K562 (cell line): ENCODE results near the gene DISC1. TPM values are rescaled to one million over a fixed set of nuclear protein-coding genes. Genes with fewer than 3 reads are reported as not detected.

ENCODE experiments used
- ATAC-seq: fragments of 200-7000 bp; cut with Tn5 transposase; 3 replicates; pipeline ENCODE4 v1.9.1; 2020; ENCODE audit warnings: moderate library complexity
- BruUV-seq: library from RNA; stranded (reverse); fragments of 400-500 nt; replicated peaks from 2 replicates; lab custom pipeline; 2021; lab: Mats Ljungman, UMichigan
- CTCF ChIA-PET: fragments of 300-600 bp; formaldehyde crosslinking; extraction: SDS; loops from one replicate; lab custom pipeline; 2021; ENCODE audit warnings: low intra/inter-chr PET ratio; lab: Yijun Ruan, JAX
- POLR2A ChIA-PET: fragments of 300-600, 350-650 bp; sonication (Branson Sonifier 250); formaldehyde crosslinking; extraction: SDS; loops from one replicate; lab custom pipeline; 2021; ENCODE audit warnings: antibody characterized with exemption, inconsistent platforms; lab: Yijun Ruan, JAX
- DNase-seq, 4 experiments: peaks; one replicate each; pipeline versions ENCODE4 v3.0.0 to v3.0.0-alpha.2; 2011 to 2018; ENCODE audit warnings: low spot score in 3 of 4, mixed read lengths in 3 of 4; ENCODE audit errors: extremely low read depth in 1 of 4
- FAIRE-seq: peaks from 2 replicates; lab custom pipeline; 2011; peaks lifted over from hg19 to GRCh38; lab: Jason Lieb, UNC
- H2AFZ ChIP-seq: 2 replicates; pipeline ENCODE4 v1.6.0; 2011; ENCODE audit warnings: low read depth, low read length, control low read depth, inconsistent platforms
- H3K27ac ChIP-seq: fragments of 200-600 bp; 3 replicates; pipeline ENCODE4 v1.8.0; 2011; ENCODE audit warnings: low read depth, mild to moderate bottlenecking, control low read depth, inconsistent platforms, low read length, moderate library complexity, mixed read lengths; ENCODE audit errors: extremely low read depth
- H3K27me3 ChIP-seq, 2 experiments: fragments of 300-600 bp in 1 of 2; 2 replicates in 1 of 2; 3 replicates in 1 of 2; pipeline versions ENCODE4 v1.6.0 to v1.8.0; 2011; ENCODE audit warnings: inconsistent platforms in 2 of 2, low read length in 2 of 2, mild to moderate bottlenecking in 1 of 2, mixed read lengths in 1 of 2, moderate library complexity in 1 of 2; ENCODE audit not compliant: control insufficient read depth in 2 of 2, insufficient read depth in 2 of 2
- H3K36me3 ChIP-seq: fragments of 300-600 bp; 3 replicates; pipeline ENCODE4 v1.8.0; 2011; ENCODE audit warnings: mild to moderate bottlenecking, low read length, inconsistent platforms; ENCODE audit not compliant: control insufficient read depth, insufficient read depth
- H3K4me1 ChIP-seq, 2 experiments: fragments of 200-600 bp in 1 of 2; replicated peaks in 1 of 2; 2 replicates in 1 of 2; 3 replicates in 1 of 2; pipeline versions ENCODE4 v1.5.1 to v1.8.0; 2011; ENCODE audit warnings: inconsistent platforms in 2 of 2, low read length in 2 of 2, mild to moderate bottlenecking in 1 of 2, mixed read lengths in 1 of 2, moderate library complexity in 1 of 2; ENCODE audit not compliant: control insufficient read depth in 2 of 2, insufficient read depth in 2 of 2
- H3K4me2 ChIP-seq: 2 replicates; pipeline ENCODE4 v1.6.1; 2011; ENCODE audit warnings: low read length, control low read depth, inconsistent platforms, mixed read lengths; ENCODE audit not compliant: insufficient read depth
- H3K4me3 ChIP-seq: fragments of 200-600 bp; sonication (generic), shearing (Covaris generic); 2 replicates; pipeline ENCODE4 v1.5.1; 2016; ENCODE audit warnings: control low read depth, inconsistent platforms
- H3K79me2 ChIP-seq: fragments of 200-600 bp; 3 replicates; pipeline ENCODE4 v1.8.0; 2011; ENCODE audit warnings: low read length, inconsistent platforms; ENCODE audit not compliant: control insufficient read depth, insufficient read depth
- H3K9ac ChIP-seq, 2 experiments: 2 replicates each; pipeline versions ENCODE4 v1.6.0 to v1.6.1; 2011; ENCODE audit warnings: low read depth in 2 of 2, low read length in 2 of 2, control low read depth in 1 of 2, inconsistent platforms in 1 of 2, mild to moderate bottlenecking in 1 of 2, mixed read lengths in 1 of 2; ENCODE audit not compliant: insufficient read depth in 1 of 2
- H3K9me1 ChIP-seq: one replicate; pipeline ENCODE4 v1.6.0; 2011; ENCODE audit warnings: inconsistent platforms, mild to moderate bottlenecking, low read length, moderate library complexity; ENCODE audit not compliant: control insufficient read depth, insufficient read depth
- H3K9me3 ChIP-seq: replicated peaks from 2 replicates; pipeline ENCODE4 v1.5.1; 2011; ENCODE audit warnings: low read depth, low read length, inconsistent platforms; ENCODE audit not compliant: control insufficient read depth, insufficient read depth
- H4K20me1 ChIP-seq: replicated peaks from 2 replicates; pipeline ENCODE4 v1.6.1; 2011; ENCODE audit warnings: low read length, inconsistent platforms, mixed read lengths; ENCODE audit not compliant: control insufficient read depth, insufficient read depth
- ARNT ChIP-seq, 2 experiments: fragments of 450-650 bp; IDR thresholded peaks; 2 replicates each; pipeline ENCODE4 v1.6.1; 2016; ENCODE audit warnings: mild to moderate bottlenecking in 1 of 2
- ATF7 ChIP-seq: fragments of 450-650 bp; IDR thresholded peaks from 2 replicates; pipeline ENCODE4 v1.7.1; 2014; ENCODE audit warnings: mild to moderate bottlenecking, moderate library complexity
- EWSR1 ChIP-seq: fragments of 450-650 bp; IDR thresholded peaks from 2 replicates; pipeline ENCODE4 v1.6.1; 2018; ENCODE audit warnings: borderline replicate concordance, mild to moderate bottlenecking, low read depth, moderate library complexity; ENCODE audit not compliant: partially characterized antibody
- ILK ChIP-seq: fragments of 450-650 bp; IDR thresholded peaks from 2 replicates; pipeline ENCODE4 v1.6.1; 2016; ENCODE audit warnings: missing genetic modification characterization, low read depth, mild to moderate bottlenecking, missing compliant biosample characterization, moderate library complexity, borderline replicate concordance
- MEIS2 ChIP-seq: fragments of 450-650 bp; IDR thresholded peaks from 2 replicates; pipeline ENCODE4 v1.6.1; 2014; ENCODE audit warnings: mild to moderate bottlenecking; ENCODE audit not compliant: partially characterized antibody
- MTA2 ChIP-seq: fragments of 450-650 bp; IDR thresholded peaks from 2 replicates; pipeline ENCODE4 v1.6.1; 2016; ENCODE audit warnings: low read depth
- SREBF2 ChIP-seq: sonication (generic); formaldehyde crosslinking; IDR thresholded peaks from 2 replicates; pipeline ENCODE4 v1.4.0; 2020; ENCODE audit warnings: mild to moderate bottlenecking, missing genetic modification reagents
- ZNF134 ChIP-seq: fragments of 250-450 bp; sonication (Bioruptor Pico); conservative IDR thresholded peaks from 2 replicates; pipeline ENCODE4 v1.4.0; 2020
- ZNF197 ChIP-seq: fragments of 200-800 bp; sonication (Bioruptor generic); IDR thresholded peaks from 2 replicates; pipeline ENCODE4 v1.6.1; 2016; ENCODE audit warnings: low read depth, missing genetic modification characterization, missing compliant biosample characterization
- WGBS: fragments of 100-300 bp; shearing (Covaris generic); methylation state at CpG from one replicate; pipeline ENCODE4 v1.1.6; 2016; ENCODE audit warnings: low coverage, mixed read lengths; ENCODE audit not compliant: insufficient coverage; ENCODE audit errors: missing lambda C conversion rate; 5-methylcytosine and 5-hydroxymethylcytosine counted together
- in situ Hi-C: fragments of 300-500 bp; cut with MboI; formaldehyde crosslinking; loops from 4 replicates; pipeline ENCODE4 v1.15.0; 2018; ENCODE audit warnings: inconsistent platforms, mixed read lengths
- intact Hi-C: fragments of 100-400 bp; cut with micrococcal nuclease; formaldehyde crosslinking; loops from 2 replicates; pipeline ENCODE4 v1.14.2; 2022
- polyA plus RNA-seq, 8 experiments: library from polyadenylated mRNA; depleted of rRNA in 4 of 8; stranded (reverse) in 5 of 8; unstranded in 3 of 8; fragments of >200 nt; fragmentation: Nextera tagmentation in 2 of 8; fragmentation: Illumina TruSeq in 1 of 8; extraction: Ambion mirVana in 2 of 8; extraction: Trizol in 1 of 8; gene quantifications; 2 replicates each; pipeline versions ENCODE4 v1.2.1 to v1.2.3, GENCODE V29; 2011 to 2014; ENCODE audit warnings: inconsistent platforms in 1 of 8, missing spikeins in 1 of 8
- total RNA-seq, 7 experiments: library from RNA; depleted of rRNA in 6 of 7; stranded (reverse); fragments of >200 nt in 6 of 7; fragmentation: Illumina TruSeq in 2 of 7; extraction: Trizol in 2 of 7; gene quantifications; 2 replicates each; pipeline versions ENCODE4 v1.2.1 to v1.2.3, GENCODE V29; 2011 to 2021; ENCODE audit warnings: low replicate concordance in 1 of 7
- TF ChIP-seq, protein P1 (sequence below), 2 experiments: fragments of 200-800 bp in 1 of 2; sonication (Bioruptor generic) in 1 of 2; sonication (generic) in 1 of 2; formaldehyde crosslinking in 1 of 2; IDR thresholded peaks in 1 of 2; conservative IDR thresholded peaks in 1 of 2; 2 replicates each; pipeline versions ENCODE4 v1.5.0 to v1.6.1; 2016 to 2020; ENCODE audit warnings: missing compliant biosample characterization in 1 of 2, missing genetic modification characterization in 1 of 2, missing genetic modification reagents in 1 of 2

DISC1 gene
- total and polyA plus RNA-seq, 9 of the 15 experiments (the other 6 are each of a cell fraction or from before 2014, with no cell fraction given): 0.01 to 0.11 (median 0.08) TPM; not detected in 1

GRCh38 chr1:231919886-231920285 lies 293.3 kb downstream of the DISC1 start:
- Histone ChIP-seq H4K20me1 (no peaks in the 10 kb centered on the region), H3K27ac (no peak overlapping the region), H3K36me3 (no peaks in the 10 kb centered on the region), H3K9ac (no peak overlapping the region), H3K4me1 (no peaks in the 10 kb centered on the region), H3K9me1 (no peaks in the 10 kb centered on the region), H3K4me2 (no peak overlapping the region), H2AFZ (no peak overlapping the region), H3K27me3 (peaks cover 0 to 3% of the 10 kb centered on the region in 2 experiments; a peak in 1 of 5 replicates), H3K79me2 (no peaks in the 10 kb centered on the region), H3K9me3 (no peaks in the 10 kb centered on the region), H3K4me3 (no peak overlapping the region)
- ChIA-PET POLR2A (interaction anchor here (1.0 kb wide), 1 partner anchor 15 kb away, joined by 3 read pairs; no protein-coding TSS in a partner anchor), CTCF (no interaction called here)
- intact Hi-C loops (no loop called here), in situ Hi-C loops (no loop called here)
- ATAC-seq: no peak
- DNase-seq: no peak
- 1% methylated on average over 7 of the region's 7 CpGs for WGBS
- TF ChIP-seq EWSR1: no peak
- TF ChIP-seq ARNT (IDR thresholded peaks at IDR 0.05): no peak
- TF ChIP-seq SREBF2 (CRISPR knock-in tag): no peak
- TF ChIP-seq MEIS2: no peak
- no peak for TF ChIP-seq ZNF197 (CRISPR knock-in tag)
- TF ChIP-seq, protein P1, sequence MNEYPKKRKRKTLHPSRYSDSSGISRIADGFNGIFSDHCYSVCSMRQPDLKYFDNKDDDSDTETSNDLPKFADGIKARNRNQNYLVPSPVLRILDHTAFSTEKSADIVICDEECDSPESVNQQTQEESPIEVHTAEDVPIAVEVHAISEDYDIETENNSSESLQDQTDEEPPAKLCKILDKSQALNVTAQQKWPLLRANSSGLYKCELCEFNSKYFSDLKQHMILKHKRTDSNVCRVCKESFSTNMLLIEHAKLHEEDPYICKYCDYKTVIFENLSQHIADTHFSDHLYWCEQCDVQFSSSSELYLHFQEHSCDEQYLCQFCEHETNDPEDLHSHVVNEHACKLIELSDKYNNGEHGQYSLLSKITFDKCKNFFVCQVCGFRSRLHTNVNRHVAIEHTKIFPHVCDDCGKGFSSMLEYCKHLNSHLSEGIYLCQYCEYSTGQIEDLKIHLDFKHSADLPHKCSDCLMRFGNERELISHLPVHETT (CRISPR knock-in tag; conservative IDR thresholded peaks at IDR 0.05 in 1 of 2, IDR thresholded peaks at IDR 0.05 in 1 of 2): no peak
- TF ChIP-seq MTA2: no peak
- TF ChIP-seq ZNF134 (CRISPR knock-in tag): no peak
- no peak for TF ChIP-seq ILK (tag)
- no peak for TF ChIP-seq ATF7
- no TSS peak for BruUV-seq
- FAIRE-seq: no peak
